ENCODE measurements around the gene MEIOSIN.
"Not testable (repeated sequence)": the region's sequence is repeated elsewhere in the genome, so short reads cannot be mapped to it uniquely, and the experiment has no call there.

The MEIOSIN gene

GRCh38 chr19:45720065-45720464, 13.2 kb upstream of the MEIOSIN start:
- not testable (repeated sequence) for DNase-seq (ENCODE audit: low read depth in 2 of 2)

- not testable (repeated sequence) for DNase-seq (ENCODE audit: low read depth in 2 of 2)
Observed at GRCh38 chr19:45728683-45729082, 4.6 kb upstream of the MEIOSIN start.

- no peak for DNase-seq (ENCODE audit: low read depth in 2 of 2)
Observed at GRCh38 chr19:45729800-45730290, 3.4 kb upstream of the MEIOSIN start.

- DNase-seq (ENCODE audit: low read depth in 2 of 2): peak; percentile 78 to 83
Observed at GRCh38 chr19:45730368-45731288, 2.6 kb upstream of the MEIOSIN start, which contains the start of gene FBXO46. TSS of gene FBXO46 (minus strand) at chr19:45730896. CDS start at chr19:45713495, 17,401 bp downstream.

- DNase-seq (ENCODE audit: low read depth in 2 of 2): no peak
Observed at GRCh38 chr19:45739498-45740439, 6.5 kb downstream of the MEIOSIN start.

- DNase-seq (ENCODE audit: low read depth in 2 of 2): no peak
Observed at GRCh38 chr19:45742969-45743368, 9.7 kb downstream of the MEIOSIN start.

GRCh38 chr19:45745606-45746005, 12.4 kb downstream of the MEIOSIN start:
- no peak for DNase-seq (ENCODE audit: low read depth in 2 of 2)

GRCh38 chr19:45746866-45747265, 13.6 kb downstream of the MEIOSIN start:
- DNase-seq (ENCODE audit: low read depth in 2 of 2): no peak

GRCh38 chr19:45747513-45747912, 14.3 kb downstream of the MEIOSIN start:
- no peak for DNase-seq (ENCODE audit: low read depth in 2 of 2)

- not testable (repeated sequence) for DNase-seq (ENCODE audit: low read depth in 2 of 2)
Observed at GRCh38 chr19:45751483-45751882, 18.2 kb downstream of the MEIOSIN start.

- no peak for DNase-seq (ENCODE audit: low read depth in 2 of 2)
Observed at GRCh38 chr19:45752639-45753038, 19.4 kb downstream of the MEIOSIN start.

- DNase-seq (ENCODE audit: low read depth in 2 of 2): no peak
Observed at GRCh38 chr19:45753548-45753947, 20.3 kb downstream of the MEIOSIN start.

- DNase-seq (ENCODE audit: low read depth in 2 of 2): no peak
Observed at GRCh38 chr19:45754323-45754722, 21.1 kb downstream of the MEIOSIN start.

GRCh38 chr19:45757695-45758094, 24.5 kb downstream of the MEIOSIN start:
- no peak for DNase-seq (ENCODE audit: low read depth in 2 of 2)

GRCh38 chr19:45758921-45759320, 25.7 kb downstream of the MEIOSIN start:
- DNase-seq (ENCODE audit: low read depth in 2 of 2): no peak

GRCh38 chr19:45761714-45762113, 28.5 kb downstream of the MEIOSIN start:
- DNase-seq (ENCODE audit: low read depth in 2 of 2): no peak

- DNase-seq (ENCODE audit: low read depth in 2 of 2): no peak
Observed at GRCh38 chr19:45762870-45763631, 29.8 kb downstream of the MEIOSIN start.

GRCh38 chr19:45763691-45764294, 30.6 kb downstream of the MEIOSIN start:
- DNase-seq (ENCODE audit: low read depth in 2 of 2): no peak

- no peak for DNase-seq (ENCODE audit: low read depth in 2 of 2)
Observed at GRCh38 chr19:45764475-45764874, 31.2 kb downstream of the MEIOSIN start.

GRCh38 chr19:45764945-45765701, 31.9 kb downstream of the MEIOSIN start:
- DNase-seq (ENCODE audit: low read depth in 2 of 2): no peak
